Fibroblast of lung (primary cell): Measurements from ENCODE around the gene FAM222A.

Experiments
- EZH2 ChIP-seq: IDR thresholded peaks from 2 replicates; pipeline ENCODE4 v1.5.1; 2012; ENCODE audit warnings: low read length, control low read depth, mild to moderate bottlenecking; ENCODE audit errors: missing control alignments
- TF ChIP-seq, protein P1 (sequence below), 2 donors: IDR thresholded peaks in 1 of 2; conservative IDR thresholded peaks in 1 of 2; 1 replicate in 1 of 2; 2 replicates in 1 of 2; pipeline ENCODE4 v1.5.1; 2011 to 2012; ENCODE audit warnings: low read length in 2 of 2, control low read depth in 1 of 2, inconsistent platforms in 1 of 2, low read depth in 1 of 2, mild to moderate bottlenecking in 1 of 2

- TF ChIP-seq, protein P1, sequence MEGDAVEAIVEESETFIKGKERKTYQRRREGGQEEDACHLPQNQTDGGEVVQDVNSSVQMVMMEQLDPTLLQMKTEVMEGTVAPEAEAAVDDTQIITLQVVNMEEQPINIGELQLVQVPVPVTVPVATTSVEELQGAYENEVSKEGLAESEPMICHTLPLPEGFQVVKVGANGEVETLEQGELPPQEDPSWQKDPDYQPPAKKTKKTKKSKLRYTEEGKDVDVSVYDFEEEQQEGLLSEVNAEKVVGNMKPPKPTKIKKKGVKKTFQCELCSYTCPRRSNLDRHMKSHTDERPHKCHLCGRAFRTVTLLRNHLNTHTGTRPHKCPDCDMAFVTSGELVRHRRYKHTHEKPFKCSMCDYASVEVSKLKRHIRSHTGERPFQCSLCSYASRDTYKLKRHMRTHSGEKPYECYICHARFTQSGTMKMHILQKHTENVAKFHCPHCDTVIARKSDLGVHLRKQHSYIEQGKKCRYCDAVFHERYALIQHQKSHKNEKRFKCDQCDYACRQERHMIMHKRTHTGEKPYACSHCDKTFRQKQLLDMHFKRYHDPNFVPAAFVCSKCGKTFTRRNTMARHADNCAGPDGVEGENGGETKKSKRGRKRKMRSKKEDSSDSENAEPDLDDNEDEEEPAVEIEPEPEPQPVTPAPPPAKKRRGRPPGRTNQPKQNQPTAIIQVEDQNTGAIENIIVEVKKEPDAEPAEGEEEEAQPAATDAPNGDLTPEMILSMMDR (conservative IDR thresholded peaks at IDR 0.05 in 1 of 2, IDR thresholded peaks at IDR 0.05 in 1 of 2; ENCODE audit: low read depth in 1 of 2, low read length in 2 of 2), result no peak
- no peak for TF ChIP-seq EZH2
Observed at GRCh38 chr12:109752117-109753053, 38.8 kb downstream of the FAM222A start.
